SK-N-SH (cell line): ENCODE data around the gene ZNF277. TPM values are rescaled to one million over a fixed set of nuclear protein-coding genes. Genes with fewer than 3 reads are reported as not detected.

Experiments
- CTCF ChIA-PET: fragments of 300-600, 350-600 bp; formaldehyde crosslinking; extraction: SDS; loops from one replicate; lab custom pipeline; 2021; lab: Yijun Ruan, JAX
- POLR2A ChIA-PET: fragments of 350-600 bp; sonication (Branson Sonifier 250); formaldehyde crosslinking; extraction: SDS; loops from one replicate; lab custom pipeline; 2020; ENCODE audit warnings: antibody characterized with exemption, inconsistent platforms; lab: Yijun Ruan, JAX
- DNase-seq: peaks from one replicate; pipeline ENCODE4 v3.0.0; 2012
- H2AFZ ChIP-seq: fragments of 200-600 bp; sonication (generic); 2 replicates; pipeline ENCODE4 v1.8.1; 2016; ENCODE audit warnings: antibody characterized with exemption, mild to moderate bottlenecking, low read depth
- H3F3A ChIP-seq: fragments of 200-600 bp; sonication (generic); replicated peaks from 2 replicates; pipeline ENCODE3; 2016; ENCODE audit warnings: antibody characterized with exemption, mild to moderate bottlenecking; ENCODE audit not compliant: insufficient read depth
- H3K27ac ChIP-seq, 2 experiments: fragments of 200-500 bp in 1 of 2; fragments of 200-600 bp in 1 of 2; sonication (Bioruptor generic) in 1 of 2; sonication (generic), shearing (Covaris generic) in 1 of 2; 2 replicates each; pipeline versions ENCODE4 v1.5.1 to v1.6.1; 2014 to 2016; ENCODE audit warnings: low read depth in 2 of 2, inconsistent platforms in 1 of 2, low read length in 1 of 2, mild to moderate bottlenecking in 1 of 2, mixed read lengths in 1 of 2
- H3K27me3 ChIP-seq: fragments of 200-600 bp; sonication (generic), shearing (Covaris generic); 2 replicates; pipeline ENCODE4 v1.6.1; 2016; ENCODE audit warnings: mixed run types; ENCODE audit not compliant: insufficient read depth
- H3K36me3 ChIP-seq, 2 experiments: fragments of 200-500 bp in 1 of 2; fragments of 200-600 bp in 1 of 2; sonication (Bioruptor generic) in 1 of 2; sonication (generic) in 1 of 2; replicated peaks in 1 of 2; 2 replicates each; pipeline versions ENCODE3 to v1.5.1; 2014 to 2016; ENCODE audit warnings: low read length in 1 of 2, mild to moderate bottlenecking in 1 of 2; ENCODE audit not compliant: insufficient read depth in 2 of 2, control insufficient read depth in 1 of 2
- H3K4me1 ChIP-seq, 2 experiments: fragments of 200-500 bp in 1 of 2; fragments of 200-600 bp in 1 of 2; sonication (Bioruptor generic) in 1 of 2; sonication (generic), shearing (Covaris generic) in 1 of 2; 2 replicates each; pipeline versions ENCODE4 v1.5.1 to v1.6.1; 2014 to 2016; ENCODE audit warnings: low read depth in 1 of 2, low read length in 1 of 2, mixed run types in 1 of 2; ENCODE audit not compliant: insufficient read depth in 2 of 2, control insufficient read depth in 1 of 2
- H3K4me2 ChIP-seq: fragments of 200-600 bp; sonication (generic), shearing (Covaris generic); 2 replicates; pipeline ENCODE4 v1.6.1; 2017; ENCODE audit warnings: mixed run types
- H3K4me3 ChIP-seq, 2 experiments: fragments of 200-500 bp in 1 of 2; fragments of 200-600 bp in 1 of 2; sonication (Bioruptor generic) in 1 of 2; sonication (generic), shearing (Covaris generic) in 1 of 2; 2 replicates each; pipeline versions ENCODE4 v1.5.1 to v1.8.1; 2014 to 2016; ENCODE audit warnings: low read depth in 2 of 2, inconsistent platforms in 1 of 2, low read length in 1 of 2, mild to moderate bottlenecking in 1 of 2, mixed read lengths in 1 of 2, moderate library complexity in 1 of 2
- H3K79me2 ChIP-seq: fragments of 200-600 bp; sonication (generic); 2 replicates; pipeline ENCODE4 v1.8.1; 2017; ENCODE audit warnings: mild to moderate bottlenecking; ENCODE audit not compliant: insufficient read depth
- H3K9ac ChIP-seq: fragments of 200-600 bp; sonication (generic); 2 replicates; pipeline ENCODE4 v1.6.1; 2017; ENCODE audit warnings: mixed run types
- H3K9me2 ChIP-seq: fragments of 200-600 bp; sonication (generic); 2 replicates; pipeline ENCODE4 v1.6.1; 2017; ENCODE audit warnings: mixed run types
- H3K9me3 ChIP-seq: fragments of 200-600 bp; sonication (generic); 2 replicates; pipeline ENCODE4 v1.6.1; 2017; ENCODE audit warnings: mixed run types, mild to moderate bottlenecking, moderate library complexity
- H4K20me1 ChIP-seq: fragments of 200-600 bp; sonication (generic); 2 replicates; pipeline ENCODE4 v1.6.1; 2017; ENCODE audit warnings: mild to moderate bottlenecking, mixed run types; ENCODE audit not compliant: insufficient read depth
- ELF1 ChIP-seq: IDR thresholded peaks from 2 replicates; pipeline ENCODE4 v1.4.0; 2012
- FOSL2 ChIP-seq: IDR thresholded peaks from 2 replicates; pipeline ENCODE4 v1.4.0; 2012; ENCODE audit warnings: low read depth, mild to moderate bottlenecking, moderate library complexity, borderline replicate concordance
- GATA2 ChIP-seq: sonication (generic); formaldehyde crosslinking; IDR thresholded peaks from 2 replicates; pipeline ENCODE4 v1.5.0; 2020; ENCODE audit warnings: mild to moderate bottlenecking, missing genetic modification reagents
- MAX ChIP-seq: IDR thresholded peaks from 2 replicates; pipeline ENCODE4 v1.4.0; 2012; ENCODE audit warnings: low read depth
- NRF1 ChIP-seq: IDR thresholded peaks from 2 replicates; pipeline ENCODE4 v1.6.1; 2012; ENCODE audit warnings: low read depth, mild to moderate bottlenecking, low read length
- RAD21 ChIP-seq: IDR thresholded peaks from 2 replicates; pipeline ENCODE4 v1.6.1; 2012; ENCODE audit warnings: mild to moderate bottlenecking, low read length
- RCOR1 ChIP-seq: fragments of 150-350 bp; IDR thresholded peaks from 2 replicates; pipeline ENCODE4 v1.6.1; 2017; ENCODE audit warnings: antibody characterized with exemption, low read length
- RFX5 ChIP-seq: IDR thresholded peaks from 2 replicates; pipeline ENCODE4 v1.6.1; 2012; ENCODE audit warnings: mild to moderate bottlenecking, improper control_type of control experiment, low read length
- RXRA ChIP-seq: IDR thresholded peaks from 2 replicates; pipeline ENCODE4 v1.4.0; 2012; ENCODE audit warnings: low read depth, mild to moderate bottlenecking, borderline replicate concordance
- SMC3 ChIP-seq: IDR thresholded peaks from 2 replicates; pipeline ENCODE4 v1.6.1; 2012; ENCODE audit warnings: low read depth, low read length, improper control_type of control experiment
- TAF1 ChIP-seq: IDR thresholded peaks from 2 replicates; pipeline ENCODE4 v1.6.1; 2012; ENCODE audit warnings: low read depth, mild to moderate bottlenecking, low read length, moderate library complexity, borderline replicate concordance
- WGBS: methylation state at CpG from one replicate; pipeline ENCODE4 v1.1.6; 2017; ENCODE audit warnings: low lambda C conversion rate; 5-methylcytosine and 5-hydroxymethylcytosine counted together
- polyA plus RNA-seq, 3 experiments: library from polyadenylated mRNA; depleted of rRNA; stranded (reverse); fragments of >200 nt; gene quantifications; 2 replicates each; pipeline ENCODE4 v1.2.3, GENCODE V29; 2012
- TF ChIP-seq, protein P1 (sequence below): fragments of 150-350 bp; IDR thresholded peaks from 2 replicates; pipeline ENCODE4 v1.6.1; 2016; ENCODE audit warnings: mild to moderate bottlenecking, low read depth, low read length
- TF ChIP-seq, protein P2 (sequence below): fragments of 200-600 bp; sonication (generic); IDR thresholded peaks from 2 replicates; pipeline ENCODE4 v1.6.1; 2017; ENCODE audit warnings: antibody characterized with exemption, mild to moderate bottlenecking, moderate library complexity
- TF ChIP-seq, protein P3 (sequence below): IDR thresholded peaks from 2 replicates; pipeline ENCODE4 v1.4.0; 2012; ENCODE audit warnings: low read depth, borderline replicate concordance

Gene ZNF277
- polyA plus RNA-seq, 1 of the 3 experiments (the other 2 are of a cell fraction) = 11.5 TPM

- Histone ChIP-seq H3K4me3 (no peak overlapping the region), H3K79me2 (peaks cover 25% of the 10 kb centered on the region), H3K9ac (no peak overlapping the region), H2AFZ (no peak overlapping the region), H3F3A (no peaks in the 10 kb centered on the region), H3K4me2 (no peak overlapping the region), H3K4me1 (peaks cover 4 to 14% of the 10 kb centered on the region in 2 experiments; a peak in 2 of 4 replicates), H3K36me3 (no peaks in the 10 kb centered on the region), H3K27ac (no peak overlapping the region), H4K20me1 (0 out of 2 replicates have a peak, but pooled peaks cover 5% of the 10 kb centered on the region), H3K9me3 (no peaks in the 10 kb centered on the region), H3K27me3 (no peaks in the 10 kb centered on the region), H3K9me2 (no peaks in the 10 kb centered on the region)
- ChIA-PET POLR2A (no interaction called here), CTCF (interaction anchor here (0.7 kb wide), 1 partner anchor 1223 kb away, joined by 3 read pairs; no protein-coding TSS in a partner anchor)
- DNase-seq = no peak
- WGBS = 97% methylated on average over 2 of the region's 2 CpGs
- TF ChIP-seq SMC3 (no peak), RAD21 (no peak), NRF1 (no peak), ELF1 (no peak), RCOR1 (no peak), TAF1 (no peak), RXRA (no peak), GATA2 (CRISPR knock-in tag) (no peak), FOSL2 (no peak), MAX (no peak), RFX5 (no peak)
- TF ChIP-seq, protein P1, sequence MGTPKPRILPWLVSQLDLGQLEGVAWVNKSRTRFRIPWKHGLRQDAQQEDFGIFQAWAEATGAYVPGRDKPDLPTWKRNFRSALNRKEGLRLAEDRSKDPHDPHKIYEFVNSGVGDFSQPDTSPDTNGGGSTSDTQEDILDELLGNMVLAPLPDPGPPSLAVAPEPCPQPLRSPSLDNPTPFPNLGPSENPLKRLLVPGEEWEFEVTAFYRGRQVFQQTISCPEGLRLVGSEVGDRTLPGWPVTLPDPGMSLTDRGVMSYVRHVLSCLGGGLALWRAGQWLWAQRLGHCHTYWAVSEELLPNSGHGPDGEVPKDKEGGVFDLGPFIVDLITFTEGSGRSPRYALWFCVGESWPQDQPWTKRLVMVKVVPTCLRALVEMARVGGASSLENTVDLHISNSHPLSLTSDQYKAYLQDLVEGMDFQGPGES = no peak
- TF ChIP-seq, protein P2, sequence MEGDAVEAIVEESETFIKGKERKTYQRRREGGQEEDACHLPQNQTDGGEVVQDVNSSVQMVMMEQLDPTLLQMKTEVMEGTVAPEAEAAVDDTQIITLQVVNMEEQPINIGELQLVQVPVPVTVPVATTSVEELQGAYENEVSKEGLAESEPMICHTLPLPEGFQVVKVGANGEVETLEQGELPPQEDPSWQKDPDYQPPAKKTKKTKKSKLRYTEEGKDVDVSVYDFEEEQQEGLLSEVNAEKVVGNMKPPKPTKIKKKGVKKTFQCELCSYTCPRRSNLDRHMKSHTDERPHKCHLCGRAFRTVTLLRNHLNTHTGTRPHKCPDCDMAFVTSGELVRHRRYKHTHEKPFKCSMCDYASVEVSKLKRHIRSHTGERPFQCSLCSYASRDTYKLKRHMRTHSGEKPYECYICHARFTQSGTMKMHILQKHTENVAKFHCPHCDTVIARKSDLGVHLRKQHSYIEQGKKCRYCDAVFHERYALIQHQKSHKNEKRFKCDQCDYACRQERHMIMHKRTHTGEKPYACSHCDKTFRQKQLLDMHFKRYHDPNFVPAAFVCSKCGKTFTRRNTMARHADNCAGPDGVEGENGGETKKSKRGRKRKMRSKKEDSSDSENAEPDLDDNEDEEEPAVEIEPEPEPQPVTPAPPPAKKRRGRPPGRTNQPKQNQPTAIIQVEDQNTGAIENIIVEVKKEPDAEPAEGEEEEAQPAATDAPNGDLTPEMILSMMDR = no peak
- TF ChIP-seq, protein P3, sequence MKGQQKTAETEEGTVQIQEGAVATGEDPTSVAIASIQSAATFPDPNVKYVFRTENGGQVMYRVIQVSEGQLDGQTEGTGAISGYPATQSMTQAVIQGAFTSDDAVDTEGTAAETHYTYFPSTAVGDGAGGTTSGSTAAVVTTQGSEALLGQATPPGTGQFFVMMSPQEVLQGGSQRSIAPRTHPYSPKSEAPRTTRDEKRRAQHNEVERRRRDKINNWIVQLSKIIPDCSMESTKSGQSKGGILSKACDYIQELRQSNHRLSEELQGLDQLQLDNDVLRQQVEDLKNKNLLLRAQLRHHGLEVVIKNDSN = no peak
Observed at GRCh38 chr7:112228632-112229031, 22.1 kb downstream of the ZNF277 start.
